H1 (cell line): ENCODE results near the gene IFT20. TPM values are rescaled to one million over a fixed set of nuclear protein-coding genes. Genes with fewer than 3 reads are reported as not detected.

Experiments
- CTCF ChIA-PET: fragments of 300-600 bp; sonication (Branson Sonifier 250); formaldehyde crosslinking; loops from one replicate; lab custom pipeline; 2021; ENCODE audit not compliant: partially characterized antibody; lab: Charles Lee
- POLR2A ChIA-PET: fragments of 300-600 bp; sonication (Branson Sonifier 250); formaldehyde crosslinking; loops from one replicate; lab custom pipeline; 2021; ENCODE audit warnings: inconsistent platforms; ENCODE audit not compliant: partially characterized antibody; lab: Charles Lee
- DNase-seq, 2 experiments: peaks; one replicate each; pipeline versions ENCODE4 v3.0.0 to v3.0.0-alpha.2; 2010 to 2022; ENCODE audit warnings: low spot score in 2 of 2, low read depth in 1 of 2, mixed read lengths in 1 of 2
- FAIRE-seq: peaks from 2 replicates; lab custom pipeline; 2011; peaks lifted over from hg19 to GRCh38; lab: Jason Lieb, UNC
- H2AFZ ChIP-seq: 2 replicates; pipeline ENCODE4 v1.8.1; 2012; ENCODE audit warnings: low read length, inconsistent platforms
- H2AK5ac ChIP-seq: 2 replicates; pipeline ENCODE4 v1.6.1; 2013; ENCODE audit warnings: low read depth, low read length
- H2BK120ac ChIP-seq: replicated peaks from 2 replicates; pipeline ENCODE3; 2013; ENCODE audit warnings: low read depth, low read length, inconsistent platforms
- H2BK12ac ChIP-seq: 2 replicates; pipeline ENCODE4 v1.6.1; 2013; ENCODE audit warnings: low read depth, low read length
- H2BK15ac ChIP-seq: 2 replicates; pipeline ENCODE4 v1.6.1; 2013; ENCODE audit warnings: low read length
- H2BK20ac ChIP-seq: 2 replicates; pipeline ENCODE4 v1.6.1; 2013; ENCODE audit warnings: low read length
- H2BK5ac ChIP-seq: 2 replicates; pipeline ENCODE4 v1.6.1; 2013; ENCODE audit warnings: low read depth, low read length
- H3K14ac ChIP-seq: 2 replicates; pipeline ENCODE4 v1.6.1; 2013; ENCODE audit warnings: inconsistent platforms; ENCODE audit not compliant: insufficient read length
- H3K18ac ChIP-seq: 2 replicates; pipeline ENCODE4 v1.6.1; 2013; ENCODE audit warnings: low read length; ENCODE audit errors: extremely low read depth
- H3K23ac ChIP-seq: 2 replicates; pipeline ENCODE4 v1.6.1; 2013; ENCODE audit warnings: inconsistent platforms; ENCODE audit not compliant: insufficient read length
- H3K23me2 ChIP-seq: 2 replicates; pipeline ENCODE4 v1.6.1; 2013; ENCODE audit warnings: low read depth, low read length
- H3K27ac ChIP-seq: 2 replicates; pipeline ENCODE4 v1.6.1; 2011; ENCODE audit warnings: low read depth, low read length, inconsistent platforms
- H3K27me3 ChIP-seq, 4 experiments: replicated peaks in 1 of 4; 1 replicate in 1 of 4; 2 replicates in 3 of 4; pipeline versions ENCODE4 v1.6.1 to v1.8.1; 2011 to 2013; ENCODE audit warnings: low read length in 3 of 4, mild to moderate bottlenecking in 3 of 4, inconsistent platforms in 2 of 4, mixed read lengths in 2 of 4, moderate library complexity in 1 of 4; ENCODE audit not compliant: control insufficient read depth in 3 of 4, insufficient read depth in 3 of 4; ENCODE audit errors: extremely low read depth in 1 of 4
- H3K36me3 ChIP-seq, 4 experiments: 2 replicates each; pipeline versions ENCODE4 v1.6.1 to v1.8.1; 2011 to 2013; ENCODE audit warnings: mild to moderate bottlenecking in 4 of 4, low read length in 3 of 4, moderate library complexity in 2 of 4, control low read depth in 1 of 4, inconsistent platforms in 1 of 4; ENCODE audit not compliant: insufficient read depth in 4 of 4, control insufficient read depth in 2 of 4
- H3K4ac ChIP-seq: replicated peaks from 2 replicates; pipeline ENCODE3; 2013; ENCODE audit warnings: low read length, low read depth, mixed read lengths, inconsistent platforms; ENCODE audit not compliant: insufficient read length
- H3K4me1 ChIP-seq, 4 experiments: replicated peaks in 1 of 4; 1 replicate in 1 of 4; 2 replicates in 3 of 4; pipeline versions ENCODE4 v1.6.1 to v1.8.1; 2011 to 2013; ENCODE audit warnings: low read length in 3 of 4, inconsistent platforms in 2 of 4, mixed read lengths in 1 of 4; ENCODE audit not compliant: insufficient read depth in 4 of 4, control insufficient read depth in 3 of 4
- H3K4me2 ChIP-seq, 2 experiments: 2 replicates each; pipeline versions ENCODE4 v1.6.1 to v1.8.1; 2011 to 2013; ENCODE audit warnings: low read depth in 2 of 2, low read length in 2 of 2, control low read depth in 1 of 2, inconsistent platforms in 1 of 2, mild to moderate bottlenecking in 1 of 2; ENCODE audit not compliant: insufficient read depth in 1 of 2
- H3K4me3 ChIP-seq, 4 experiments: fragments of 200-600, 300-600 bp in 1 of 4; sonication (generic), shearing (Covaris generic), sonication (Bioruptor Twin) in 1 of 4; 2 replicates each; pipeline versions ENCODE4 v1.5.1 to v1.8.1; 2011 to 2016; ENCODE audit warnings: low read length in 4 of 4, low read depth in 3 of 4, control low read depth in 2 of 4, inconsistent platforms in 2 of 4, mild to moderate bottlenecking in 2 of 4, mixed read lengths in 1 of 4, moderate library complexity in 1 of 4; ENCODE audit not compliant: insufficient read depth in 2 of 4; ENCODE audit errors: extremely low read depth in 1 of 4
- H3K56ac ChIP-seq: replicated peaks from 2 replicates; pipeline ENCODE3; 2013; ENCODE audit warnings: low read depth, mild to moderate bottlenecking, mixed read lengths, low read length, inconsistent platforms; ENCODE audit not compliant: insufficient read length
- H3K79me1 ChIP-seq: 2 replicates; pipeline ENCODE4 v1.6.1; 2013; ENCODE audit warnings: low read depth, low read length, control low read depth
- H3K79me2 ChIP-seq, 2 experiments: 2 replicates each; pipeline versions ENCODE4 v1.6.1 to v1.8.1; 2012 to 2013; ENCODE audit warnings: low read length in 2 of 2, mild to moderate bottlenecking in 2 of 2, inconsistent platforms in 1 of 2; ENCODE audit not compliant: insufficient read depth in 2 of 2, control insufficient read depth in 1 of 2
- H3K9ac ChIP-seq, 4 experiments: replicated peaks in 1 of 4; 1 replicate in 1 of 4; 2 replicates in 3 of 4; pipeline versions ENCODE4 v1.6.1 to v1.8.1; 2011 to 2013; ENCODE audit warnings: low read depth in 3 of 4, low read length in 3 of 4, control low read depth in 2 of 4, mild to moderate bottlenecking in 2 of 4, moderate library complexity in 2 of 4, inconsistent platforms in 1 of 4; ENCODE audit errors: extremely low read depth in 1 of 4
- H3K9me3 ChIP-seq, 2 experiments: 2 replicates each; pipeline versions ENCODE4 v1.6.1 to v1.8.1; 2012 to 2013; ENCODE audit warnings: mild to moderate bottlenecking in 2 of 2, moderate library complexity in 2 of 2, control low read depth in 1 of 2, inconsistent platforms in 1 of 2, low read depth in 1 of 2, low read length in 1 of 2, mixed read lengths in 1 of 2; ENCODE audit not compliant: insufficient read depth in 2 of 2
- H4K20me1 ChIP-seq, 2 experiments: replicated peaks in 1 of 2; 2 replicates each; pipeline versions ENCODE3 to v1.8.1; 2011 to 2013; ENCODE audit warnings: inconsistent platforms in 2 of 2, low read length in 2 of 2, mild to moderate bottlenecking in 1 of 2; ENCODE audit not compliant: insufficient read depth in 2 of 2, control insufficient read depth in 1 of 2
- H4K5ac ChIP-seq: 2 replicates; pipeline ENCODE4 v1.6.1; 2013; ENCODE audit warnings: low read length, low read depth, mixed read lengths, inconsistent platforms; ENCODE audit not compliant: insufficient read length
- H4K8ac ChIP-seq: 2 replicates; pipeline ENCODE4 v1.8.0; 2013; ENCODE audit warnings: mild to moderate bottlenecking, moderate library complexity, low read length, inconsistent platforms; ENCODE audit not compliant: insufficient read depth; ENCODE audit errors: extremely low read depth
- H4K91ac ChIP-seq: replicated peaks from 2 replicates; pipeline ENCODE3; 2013; ENCODE audit warnings: low read length, mixed read lengths, inconsistent platforms; ENCODE audit not compliant: insufficient read length
- CHD1 ChIP-seq: IDR thresholded peaks from 2 replicates; pipeline ENCODE4 v1.6.1; 2012; ENCODE audit warnings: low read depth, low read length, improper control_type of control experiment
- RAD21 ChIP-seq, 2 experiments: IDR thresholded peaks in 1 of 2; conservative IDR thresholded peaks in 1 of 2; 2 replicates each; pipeline ENCODE4 v1.6.1; 2011; ENCODE audit warnings: low read depth in 2 of 2, low read length in 2 of 2, improper control_type of control experiment in 1 of 2, inconsistent platforms in 1 of 2, mild to moderate bottlenecking in 1 of 2, moderate library complexity in 1 of 2
- WGBS, 2 experiments: shearing (Covaris generic) in 1 of 2; methylation state at CpG; one replicate each; pipeline versions ENCODE4 v1.1.6 to v1.1.7; 2013 to 2015; ENCODE audit warnings: low lambda C conversion rate in 2 of 2, mixed read lengths in 2 of 2, inconsistent platforms in 1 of 2, low coverage in 1 of 2, missing lambda C conversion rate in 1 of 2; ENCODE audit not compliant: insufficient replicate concordance in 2 of 2, insufficient coverage in 1 of 2, insufficient read length in 1 of 2; ENCODE audit errors: extremely low coverage in 1 of 2, missing lambda C conversion rate in 1 of 2; 5-methylcytosine and 5-hydroxymethylcytosine counted together
- polyA plus RNA-seq, 7 experiments: library from polyadenylated mRNA; depleted of rRNA in 3 of 7; stranded (reverse) in 5 of 7; unstranded in 2 of 7; fragments of >200 nt in 5 of 7; fragments of 200-250 nt in 2 of 7; gene quantifications; 1 replicate in 5 of 7; 2 replicates in 1 of 7; 4 replicates in 1 of 7; pipeline versions ENCODE4 v1.2.1 to v1.2.3, GENCODE V29; 2011 to 2013; ENCODE audit warnings: missing spikeins in 2 of 7, mixed read lengths in 2 of 7
- total RNA-seq: library from RNA; stranded (reverse); fragmentation: NEBNext Ultra II Directional; extraction: Animal tissue kit (Norgen Biotek cat#: 25700); gene quantifications from 2 replicates; pipeline ENCODE4 v1.2.1, GENCODE V29; 2021

The IFT20 gene
- total and polyA plus RNA-seq, 2 of the 8 experiments (the other 6 are each of a cell fraction or from before 2014, with no cell fraction given), result 9.0 to 21.0 TPM

- H4K91ac ChIP-seq, result no peak overlapping the region
- H2AK5ac ChIP-seq, result no peak overlapping the region
- H3K4me3 ChIP-seq, result no peak overlapping the region
- H3K18ac ChIP-seq, result no peak overlapping the region
- FAIRE-seq, result no peak
- no peaks in the 10 kb centered on the region for H3K23me2 ChIP-seq
- no peak overlapping the region for H3K27ac ChIP-seq
- no peaks in the 10 kb centered on the region for H3K27me3 ChIP-seq
- H3K4me2 ChIP-seq, result no peak overlapping the region
- CTCF ChIA-PET, result interaction anchor here (1.3 kb wide), 1 partner anchor 39 kb away, joined by 3 read pairs; no protein-coding TSS in a partner anchor
- H3K9me3 ChIP-seq, result no peaks in the 10 kb centered on the region
- peaks cover 10 to 41% (median 32%) of the 10 kb centered on the region in 4 experiments for H3K36me3 ChIP-seq
- H2AFZ ChIP-seq, result no peak overlapping the region
- no peak overlapping the region for H2BK5ac ChIP-seq
- H3K23ac ChIP-seq, result no peak overlapping the region
- H2BK15ac ChIP-seq, result no peak overlapping the region
- no peak overlapping the region for H4K5ac ChIP-seq
- peaks cover 10 to 41% of the 10 kb centered on the region in 2 experiments for H3K79me2 ChIP-seq
- H2BK12ac ChIP-seq, result no peak overlapping the region
- no peak overlapping the region for H2BK120ac ChIP-seq
- POLR2A ChIA-PET, result interaction anchor here (1.6 to 1.9 kb wide), 2 partner anchors 9 to 19 kb away, joined by 5 to 11 read pairs; partner anchors contain the start of gene TMEM97
- 0 out of 2 replicates have a peak, but pooled peaks cover 4% of the 10 kb centered on the region for H3K79me1 ChIP-seq
- DNase-seq, result no peak
- H3K9ac ChIP-seq, result no peak overlapping the region
- WGBS, 2 experiments, result 89% methylated on average over 3 of the region's 3 CpGs; no CpG with 5 or more reads in 1 of the 2 experiments
- peaks cover 10 to 15% of the 10 kb centered on the region in 2 experiments for H4K20me1 ChIP-seq
- H2BK20ac ChIP-seq, result no peak overlapping the region
- H3K4ac ChIP-seq, result no peak overlapping the region
- no peak overlapping the region for H4K8ac ChIP-seq
- no peak overlapping the region for H3K56ac ChIP-seq
- TF ChIP-seq RAD21 (IDR thresholded peaks at IDR 0.05 in 1 of 2, conservative IDR thresholded peaks at IDR 0.05 in 1 of 2; ENCODE audit: low read depth in 2 of 2, low read length in 2 of 2), result 0 out of 4 replicates have a peak, but pooled peaks of 1 of the 2 experiments have one; percentile 3
- no peak for TF ChIP-seq CHD1
- TF ChIP-seq, all 59 proteins: peak for 1
- Histone ChIP-seq H3K14ac (no peak overlapping the region), H3K4me1 (peaks cover 0 to 3% (median 0%) of the 10 kb centered on the region in 4 experiments; a peak in 2 of 7 replicates)
Observed at GRCh38 chr17:28327709-28328108, 7.6 kb downstream of the IFT20 start.
